ES-I3 (cell line): ENCODE measurements around the gene RPS23.
"Not testable (repeated sequence)": the region's sequence is repeated elsewhere in the genome, so short reads cannot be mapped to it uniquely, and the experiment has no call there.

Source experiments
- H3K36me3 ChIP-seq: 2 replicates; pipeline ENCODE4 v1.6.1; 2013; ENCODE audit warnings: mild to moderate bottlenecking, low read length, control low read depth, moderate library complexity; ENCODE audit not compliant: insufficient read depth
- H3K4me1 ChIP-seq: 2 replicates; pipeline ENCODE4 v1.6.1; 2013; ENCODE audit warnings: mild to moderate bottlenecking, control low read depth, low read length; ENCODE audit not compliant: insufficient read depth
- H3K9ac ChIP-seq: 2 replicates; pipeline ENCODE4 v1.6.1; 2013; ENCODE audit warnings: low read depth, mild to moderate bottlenecking, low read length, moderate library complexity
- H3K9me3 ChIP-seq: 2 replicates; pipeline ENCODE4 v1.6.1; 2013; ENCODE audit warnings: mild to moderate bottlenecking, low read length, moderate library complexity; ENCODE audit not compliant: control insufficient read depth, insufficient read depth

RPS23 gene

DNA sequence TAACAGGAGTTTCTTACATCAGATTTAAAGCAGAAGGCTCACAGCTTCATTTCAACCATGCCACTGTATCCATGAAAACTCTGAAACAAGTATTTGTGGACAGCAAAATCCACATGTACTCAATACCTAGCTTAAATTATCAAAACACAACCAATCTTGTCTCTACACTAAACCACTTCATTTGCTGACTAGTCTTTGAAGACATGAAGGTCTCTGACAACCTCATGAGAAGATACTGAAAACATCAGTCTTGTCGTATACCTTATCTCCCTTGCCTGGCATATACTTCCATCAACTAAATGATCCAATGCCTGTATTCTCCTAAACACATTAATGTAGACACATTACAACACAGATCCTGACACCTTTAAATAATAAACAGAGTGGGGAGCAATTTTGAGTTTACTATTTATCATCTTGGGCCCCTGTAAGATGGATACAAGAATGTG, 2.9 kb downstream of the RPS23 start:
- Histone ChIP-seq H3K36me3 (peaks cover 26% of the 10 kb centered on the region), H3K4me1 (no peaks in the 10 kb centered on the region), H3K9ac (no peak overlapping the region), H3K9me3 (no peaks in the 10 kb centered on the region)

DNA sequence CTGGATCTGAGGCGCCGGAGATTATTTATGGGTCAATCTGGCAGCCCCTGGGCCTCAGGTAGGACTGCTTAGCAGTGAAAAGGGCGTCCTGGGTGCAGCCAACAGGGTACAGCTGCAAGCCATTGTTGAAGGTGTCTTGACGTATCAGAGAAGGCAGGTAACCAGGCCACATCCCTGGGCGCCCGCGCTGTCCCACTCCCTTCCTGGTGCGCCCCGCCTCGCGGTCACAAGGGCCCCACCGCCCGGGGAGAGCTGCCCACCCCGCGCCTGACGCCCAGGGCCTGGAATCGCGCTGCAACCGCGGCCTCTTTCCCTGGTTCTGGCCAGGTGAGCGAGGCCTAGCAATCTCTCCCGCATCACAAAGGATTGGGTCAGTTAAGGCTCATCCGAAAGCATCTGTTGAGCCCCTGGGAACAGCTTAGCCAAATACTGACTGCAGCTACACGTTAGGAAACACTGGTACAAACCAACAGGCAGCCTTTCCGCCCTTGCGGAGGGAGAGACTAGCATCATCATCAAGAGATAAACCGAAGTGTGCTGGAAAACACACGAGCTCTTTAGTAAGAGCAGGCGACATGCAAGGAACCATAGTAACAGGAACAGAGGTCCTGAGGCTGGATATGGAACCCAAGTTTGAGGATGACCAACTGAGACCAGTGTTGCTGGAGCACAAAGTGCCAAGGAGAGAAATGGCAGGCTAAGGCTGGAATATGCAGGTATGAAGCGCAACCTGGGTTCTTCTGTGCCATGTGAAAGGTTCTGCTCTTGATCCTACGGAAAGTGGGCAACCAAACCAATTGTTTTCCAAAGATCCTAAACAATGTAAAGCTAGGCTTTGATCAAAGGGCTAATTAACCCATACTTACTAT, 3.6 kb downstream of the RPS23 start:
- Histone ChIP-seq H3K9me3 (no peaks in the 10 kb centered on the region), H3K4me1 (no peaks in the 10 kb centered on the region), H3K9ac (no peak overlapping the region), H3K36me3 (peaks cover 26% of the 10 kb centered on the region)

GRCh38 chr5:82273426-82273825, 4.7 kb downstream of the RPS23 start:
- H3K4me1 ChIP-seq, H3K9me3 ChIP-seq, H3K9ac ChIP-seq: not testable (repeated sequence)
- H3K36me3 ChIP-seq: peaks cover 26% of the 10 kb centered on the region

DNA sequence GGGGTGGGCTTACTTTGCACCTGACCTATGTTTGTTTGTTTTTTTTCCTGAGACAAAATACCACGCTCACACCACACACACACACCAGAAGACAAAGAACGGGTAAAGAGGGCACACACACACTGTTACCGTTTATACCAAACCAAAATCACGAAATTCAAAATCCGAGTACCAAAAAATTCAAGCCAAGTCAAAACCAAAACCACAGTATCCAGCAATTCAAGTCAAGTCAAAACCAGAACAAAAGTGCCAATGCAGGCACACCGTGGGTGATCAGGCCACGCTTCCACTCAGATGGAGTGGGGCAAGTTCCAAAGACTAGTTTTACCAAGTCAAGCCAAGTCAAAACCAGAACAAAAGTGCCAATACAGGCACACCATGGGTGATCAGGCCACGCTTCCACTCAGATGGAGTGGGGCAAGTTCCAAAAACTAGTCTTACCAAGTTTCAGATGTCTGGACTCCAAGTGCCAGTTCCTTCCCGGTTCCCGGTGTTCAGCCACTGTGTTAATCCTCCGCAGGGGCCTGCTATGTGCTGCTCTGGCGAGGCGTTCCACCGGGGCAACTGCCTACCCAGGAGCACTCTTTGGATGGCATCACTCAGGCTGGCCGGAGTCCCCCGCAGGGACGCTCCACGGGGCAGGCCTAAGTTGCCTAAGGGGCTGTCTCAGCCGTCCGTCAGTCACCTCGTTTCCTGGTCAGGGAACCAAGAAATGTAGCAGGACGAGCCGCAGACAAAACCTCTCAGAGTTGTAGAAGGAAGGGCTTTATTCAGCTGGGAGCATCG, 5.4 kb downstream of the RPS23 start:
- H3K36me3 ChIP-seq: peaks cover 26% of the 10 kb centered on the region
- not testable (repeated sequence) for H3K9ac ChIP-seq, H3K9me3 ChIP-seq, H3K4me1 ChIP-seq

DNA sequence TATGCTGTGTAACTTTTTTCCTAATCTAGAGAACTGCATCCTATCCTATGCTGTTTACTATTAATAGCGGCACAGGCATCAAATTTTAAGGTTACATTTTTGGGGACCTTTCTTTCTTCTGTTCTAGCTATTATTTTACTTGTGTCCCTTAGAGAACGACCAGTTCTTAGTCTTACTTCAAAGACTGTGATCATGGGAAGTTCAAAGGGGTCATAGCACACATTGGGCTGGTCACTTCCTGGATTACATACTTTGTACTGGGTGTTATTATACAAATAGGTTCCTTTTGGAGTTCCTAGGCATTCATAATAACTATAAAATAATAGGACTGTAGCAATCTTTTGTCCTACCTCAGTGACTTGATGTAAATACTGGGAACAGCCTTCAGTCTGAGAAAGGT, 8.8 kb downstream of the RPS23 start:
- H3K36me3 ChIP-seq, H3K9ac ChIP-seq, H3K9me3 ChIP-seq, H3K4me1 ChIP-seq: not testable (repeated sequence)

- H3K9ac ChIP-seq, H3K9me3 ChIP-seq, H3K36me3 ChIP-seq, H3K4me1 ChIP-seq: not testable (repeated sequence)
These were observed 10.7 kb downstream of the RPS23 start for GRCh38 chr5:82267297-82267933.

- H3K9me3 ChIP-seq: no peaks in the 10 kb centered on the region; the same call in 1 of the 2 replicates
- H3K36me3 ChIP-seq: no peaks in the 10 kb centered on the region
- H3K4me1 ChIP-seq: no peaks in the 10 kb centered on the region
- H3K9ac ChIP-seq: no peak overlapping the region
These were observed 13.1 kb downstream of the RPS23 start for GRCh38 chr5:82265047-82265446.

DNA sequence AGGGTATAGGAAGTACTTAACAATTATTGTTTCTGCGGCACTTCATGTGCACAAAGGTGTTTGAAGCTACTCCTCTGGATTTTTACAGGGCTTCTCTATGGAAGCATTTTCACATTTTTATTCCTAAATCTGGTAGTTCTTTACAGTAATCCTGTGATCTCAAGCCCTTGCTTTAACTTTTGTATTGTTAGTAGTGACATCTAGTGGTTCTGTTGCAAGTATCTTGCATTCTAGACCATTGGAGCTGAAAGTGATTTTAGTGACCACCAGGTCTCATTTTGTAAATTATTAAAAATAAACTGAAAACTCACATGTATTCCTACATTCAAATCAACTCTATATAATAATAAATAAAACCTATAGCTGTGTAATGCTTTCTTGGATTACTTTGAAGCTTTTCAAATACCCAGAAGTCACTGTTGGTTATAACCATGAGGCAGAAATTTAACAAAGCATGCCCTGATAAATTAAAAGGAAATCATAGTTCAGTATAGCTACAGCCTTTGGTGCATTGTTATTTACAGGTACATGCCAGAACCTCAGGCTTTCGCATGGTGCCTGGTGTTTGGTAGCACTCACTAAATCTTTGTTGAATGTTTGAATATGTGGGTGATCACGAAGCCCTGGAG, 18.9 kb downstream of the RPS23 start:
- H3K36me3 ChIP-seq: no peaks in the 10 kb centered on the region

DNA sequence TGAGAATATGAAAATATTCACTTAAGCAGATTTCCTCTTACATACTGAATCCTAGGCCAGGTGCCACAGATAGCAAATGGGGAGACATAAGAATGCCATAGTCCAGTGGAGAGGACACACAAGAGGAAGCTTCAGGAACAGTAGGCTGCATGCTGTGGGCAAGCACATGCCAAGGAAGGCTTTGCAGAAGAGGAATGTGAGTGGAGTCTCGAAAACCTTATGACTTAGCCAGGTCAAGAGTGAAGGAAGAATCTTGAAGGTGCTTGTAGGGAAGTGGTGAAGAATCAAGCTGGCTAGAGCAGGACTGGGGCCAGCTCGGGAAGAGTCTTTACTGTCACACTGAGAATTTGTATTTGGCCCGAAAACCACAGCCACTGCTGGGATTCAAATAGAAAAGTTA, 20.4 kb downstream of the RPS23 start:
- no peak overlapping the region for H3K9ac ChIP-seq

More for the DNA sequence above, 18.9 kb downstream of the RPS23 start:
- no peaks in the 10 kb centered on the region for H3K9me3 ChIP-seq
- H3K4me1 ChIP-seq: peaks cover 13% of the 10 kb centered on the region
- no peak overlapping the region for H3K9ac ChIP-seq

DNA sequence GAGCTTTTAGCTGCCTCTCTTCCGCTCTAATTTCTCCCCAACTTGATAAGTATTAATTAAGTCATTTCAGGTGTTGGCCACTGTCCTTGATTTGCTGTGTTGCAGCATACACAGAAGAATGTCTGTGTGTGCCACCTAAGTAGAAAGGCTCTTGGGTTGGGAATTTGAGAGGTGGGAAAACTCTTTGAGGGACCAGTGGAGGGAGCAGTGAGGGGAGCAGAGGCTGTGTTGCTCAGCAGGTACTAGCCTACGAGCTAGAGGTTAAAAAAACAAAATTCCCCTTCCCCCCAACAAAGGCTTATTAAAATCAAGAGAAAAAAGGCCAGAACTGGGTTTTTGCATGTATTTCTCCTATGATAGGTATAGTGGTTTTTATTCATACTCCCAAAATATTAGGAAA, 20.9 kb downstream of the RPS23 start:
- peaks cover 13% of the 10 kb centered on the region for H3K4me1 ChIP-seq
- no peaks in the 10 kb centered on the region for H3K9me3 ChIP-seq
- no peak overlapping the region for H3K9ac ChIP-seq
- no peaks in the 10 kb centered on the region for H3K36me3 ChIP-seq

More for the DNA sequence above, 20.4 kb downstream of the RPS23 start:
- peaks cover 13% of the 10 kb centered on the region for H3K4me1 ChIP-seq
- H3K9me3 ChIP-seq: no peaks in the 10 kb centered on the region
- no peaks in the 10 kb centered on the region for H3K36me3 ChIP-seq

DNA sequence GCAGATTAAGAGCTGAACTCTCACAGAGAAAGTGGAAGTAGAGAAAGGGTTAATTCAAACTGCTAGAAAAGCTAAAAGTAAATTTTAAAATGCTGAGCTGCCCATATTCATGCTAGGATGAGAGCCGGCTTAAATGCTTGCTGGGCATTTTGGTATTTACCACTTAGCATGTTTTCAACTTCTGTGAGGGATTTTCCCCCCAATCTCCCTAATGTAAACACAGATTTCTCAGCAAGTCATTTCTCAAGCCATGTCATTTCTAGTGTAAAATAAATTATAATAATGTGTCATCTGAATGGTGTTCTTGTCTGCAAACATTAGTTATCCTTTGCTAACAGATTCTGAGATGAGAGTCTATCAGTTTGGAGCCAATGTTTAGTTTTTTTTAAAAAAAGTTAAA, 22.3 kb downstream of the RPS23 start:
- H3K4me1 ChIP-seq: peaks cover 13% of the 10 kb centered on the region
- H3K36me3 ChIP-seq: no peaks in the 10 kb centered on the region
- no peaks in the 10 kb centered on the region for H3K9me3 ChIP-seq
- H3K9ac ChIP-seq: no peak overlapping the region

- peaks cover 10% of the 10 kb centered on the region for H3K4me1 ChIP-seq
- no peaks in the 10 kb centered on the region for H3K9me3 ChIP-seq
- H3K9ac ChIP-seq: no peak overlapping the region
- H3K36me3 ChIP-seq: no peaks in the 10 kb centered on the region
These were observed 25.4 kb downstream of the RPS23 start for GRCh38 chr5:82252744-82253143.

GRCh38 chr5:82246960-82247574, 31.1 kb downstream of the RPS23 start:
- Histone ChIP-seq H3K9ac (no peak overlapping the region), H3K4me1 (no peaks in the 10 kb centered on the region), H3K9me3 (no peaks in the 10 kb centered on the region), H3K36me3 (no peaks in the 10 kb centered on the region)
